HL-60/S4 (cell line): ENCODE data around the gene SCO2.
"Not testable (repeated sequence)": the region's sequence is repeated elsewhere in the genome, so short reads cannot be mapped to it uniquely, and the experiment has no call there.

Source experiments
- in situ Hi-C: fragments of 300-500 bp; cut with MboI; formaldehyde crosslinking; loops from 2 replicates; pipeline ENCODE4 v1.14.3; 2022; ENCODE audit warnings: low sequenced_read_pairs

SCO2 gene

GRCh38 chr22:50551160-50551752, 25.9 kb upstream of the SCO2 start:
- in situ Hi-C loops, result no loop called here

- in situ Hi-C loops, result no loop called here
Observed at GRCh38 chr22:50550395-50550794, 25.0 kb upstream of the SCO2 start.

- in situ Hi-C loops, result no loop called here
Observed at GRCh38 chr22:50548921-50549790, 23.8 kb upstream of the SCO2 start.

GRCh38 chr22:50548040-50548920, 22.9 kb upstream of the SCO2 start:
- in situ Hi-C loops, result no loop called here

- in situ Hi-C loops, result no loop called here
Observed at GRCh38 chr22:50547263-50547985, 22.0 kb upstream of the SCO2 start.

- in situ Hi-C loops, result no loop called here
Observed at GRCh38 chr22:50546326-50547262, 21.2 kb upstream of the SCO2 start.

GRCh38 chr22:50545522-50546325, 20.3 kb upstream of the SCO2 start, which contains the start of gene KLHDC7B:
Gene KLHDC7B, plus strand, starts transcription at chr22:50545899. Its CDS starts 345 bp downstream, at chr22:50546244.
- in situ Hi-C loops, result no loop called here

GRCh38 chr22:50544746-50545253, 19.4 kb upstream of the SCO2 start:
- in situ Hi-C loops, result no loop called here

- in situ Hi-C loops, result no loop called here
Observed at GRCh38 chr22:50544078-50544745, 18.8 kb upstream of the SCO2 start.

GRCh38 chr22:50542416-50542927, 17.1 kb upstream of the SCO2 start:
- in situ Hi-C loops, result no loop called here

- in situ Hi-C loops, result not testable (repeated sequence)
Observed at GRCh38 chr22:50541667-50542026, 16.2 kb upstream of the SCO2 start.

GRCh38 chr22:50540381-50540780, 15.0 kb upstream of the SCO2 start:
- in situ Hi-C loops, result no loop called here

GRCh38 chr22:50537765-50538164, 12.4 kb upstream of the SCO2 start:
- in situ Hi-C loops, result no loop called here

- in situ Hi-C loops, result no loop called here
Observed at GRCh38 chr22:50536226-50536625, 10.8 kb upstream of the SCO2 start.

GRCh38 chr22:50535113-50535512, 9.7 kb upstream of the SCO2 start:
- in situ Hi-C loops, result no loop called here

GRCh38 chr22:50533856-50534711, 8.7 kb upstream of the SCO2 start:
- in situ Hi-C loops, result not testable (repeated sequence)
